Trophoblast cell (in vitro differentiated cells and primary cell): ENCODE measurements around the gene GTF2F2.
"Not testable (repeated sequence)": the region's sequence is repeated elsewhere in the genome, so short reads cannot be mapped to it uniquely, and the experiment has no call there.

Experiments
- DNase-seq, 2 donors: peaks; one replicate each; pipeline ENCODE4 v3.0.0-alpha.2; 2016
- H2AFZ ChIP-seq: 2 replicates; pipeline ENCODE4 v1.6.1; 2013; ENCODE audit warnings: low read length, moderate library complexity, mild to moderate bottlenecking; ENCODE audit not compliant: insufficient read depth, poor library complexity
- H2AK5ac ChIP-seq: 2 replicates; pipeline ENCODE4 v1.6.1; 2013; ENCODE audit warnings: mild to moderate bottlenecking, low read length
- H2BK120ac ChIP-seq: 2 replicates; pipeline ENCODE4 v1.6.1; 2013; ENCODE audit warnings: low read length, mild to moderate bottlenecking, moderate library complexity; ENCODE audit not compliant: insufficient read depth, poor library complexity
- H2BK12ac ChIP-seq: 2 replicates; pipeline ENCODE4 v1.6.1; 2013; ENCODE audit warnings: mild to moderate bottlenecking, low read length, moderate library complexity
- H2BK5ac ChIP-seq: 2 replicates; pipeline ENCODE4 v1.6.1; 2013; ENCODE audit warnings: low read length, low read depth, moderate library complexity, mild to moderate bottlenecking; ENCODE audit not compliant: poor library complexity
- H3K14ac ChIP-seq: 2 replicates; pipeline ENCODE4 v1.6.1; 2013; ENCODE audit warnings: mild to moderate bottlenecking, low read length
- H3K18ac ChIP-seq: 2 replicates; pipeline ENCODE4 v1.6.1; 2013; ENCODE audit warnings: mild to moderate bottlenecking, low read length
- H3K23ac ChIP-seq: 2 replicates; pipeline ENCODE4 v1.6.1; 2013; ENCODE audit warnings: low read length
- H3K27ac ChIP-seq: 2 replicates; pipeline ENCODE4 v1.5.1; 2013; ENCODE audit warnings: low read depth, mild to moderate bottlenecking, inconsistent platforms, low read length, moderate library complexity
- H3K27me3 ChIP-seq: 2 replicates; pipeline ENCODE4 v1.6.1; 2013; ENCODE audit warnings: inconsistent platforms, mild to moderate bottlenecking, low read length, moderate library complexity; ENCODE audit not compliant: insufficient read depth
- H3K36me3 ChIP-seq, 2 experiments: 1 replicate in 1 of 2; 2 replicates in 1 of 2; pipeline ENCODE4 v1.6.1; 2013; ENCODE audit warnings: low read length in 2 of 2, mild to moderate bottlenecking in 2 of 2, moderate library complexity in 1 of 2; ENCODE audit not compliant: insufficient read depth in 2 of 2, control insufficient read depth in 1 of 2
- H3K4ac ChIP-seq: 2 replicates; pipeline ENCODE4 v1.6.1; 2013; ENCODE audit warnings: low read depth, mild to moderate bottlenecking, low read length, moderate library complexity
- H3K4me1 ChIP-seq, 2 experiments: 1 replicate in 1 of 2; 2 replicates in 1 of 2; pipeline ENCODE4 v1.6.1; 2013; ENCODE audit warnings: low read length in 2 of 2, mild to moderate bottlenecking in 2 of 2, moderate library complexity in 1 of 2; ENCODE audit not compliant: insufficient read depth in 2 of 2, control insufficient read depth in 1 of 2
- H3K4me2 ChIP-seq: 2 replicates; pipeline ENCODE4 v1.6.1; 2013; ENCODE audit warnings: inconsistent platforms, mild to moderate bottlenecking, low read length, moderate library complexity
- H3K4me3 ChIP-seq: 2 replicates; pipeline ENCODE4 v1.5.1; 2013; ENCODE audit warnings: mild to moderate bottlenecking, low read depth, low read length, inconsistent platforms
- H3K79me1 ChIP-seq: one replicate; pipeline ENCODE4 v1.6.1; 2013; ENCODE audit warnings: low read length
- H3K79me2 ChIP-seq: 2 replicates; pipeline ENCODE4 v1.6.1; 2013; ENCODE audit warnings: low read length, mild to moderate bottlenecking; ENCODE audit not compliant: control insufficient read depth, insufficient read depth, poor library complexity
- H3K9ac ChIP-seq: 2 replicates; pipeline ENCODE4 v1.6.1; 2013; ENCODE audit warnings: mild to moderate bottlenecking, low read length
- H3K9me3 ChIP-seq: 2 replicates; pipeline ENCODE4 v1.6.1; 2013; ENCODE audit warnings: low read depth, mild to moderate bottlenecking, control low read depth, inconsistent platforms, low read length; ENCODE audit not compliant: insufficient read depth
- H4K12ac ChIP-seq: 2 replicates; pipeline ENCODE4 v1.6.1; 2013; ENCODE audit warnings: low read depth, mild to moderate bottlenecking, low read length, moderate library complexity
- H4K8ac ChIP-seq: 2 replicates; pipeline ENCODE4 v1.6.1; 2013; ENCODE audit warnings: low read depth, mild to moderate bottlenecking, low read length, moderate library complexity
- H4K91ac ChIP-seq: one replicate; pipeline ENCODE4 v1.6.1; 2013; ENCODE audit warnings: low read depth, mild to moderate bottlenecking, low read length, moderate library complexity
- WGBS: extraction: QIAGEN DNeasy Blood & Tissue Kit; methylation state at CpG from one replicate; pipeline ENCODE4 v1.1.7; 2013; ENCODE audit warnings: missing lambda C conversion rate; ENCODE audit not compliant: insufficient read length, insufficient coverage; ENCODE audit errors: extremely low coverage; 5-methylcytosine and 5-hydroxymethylcytosine counted together

Gene GTF2F2

DNA sequence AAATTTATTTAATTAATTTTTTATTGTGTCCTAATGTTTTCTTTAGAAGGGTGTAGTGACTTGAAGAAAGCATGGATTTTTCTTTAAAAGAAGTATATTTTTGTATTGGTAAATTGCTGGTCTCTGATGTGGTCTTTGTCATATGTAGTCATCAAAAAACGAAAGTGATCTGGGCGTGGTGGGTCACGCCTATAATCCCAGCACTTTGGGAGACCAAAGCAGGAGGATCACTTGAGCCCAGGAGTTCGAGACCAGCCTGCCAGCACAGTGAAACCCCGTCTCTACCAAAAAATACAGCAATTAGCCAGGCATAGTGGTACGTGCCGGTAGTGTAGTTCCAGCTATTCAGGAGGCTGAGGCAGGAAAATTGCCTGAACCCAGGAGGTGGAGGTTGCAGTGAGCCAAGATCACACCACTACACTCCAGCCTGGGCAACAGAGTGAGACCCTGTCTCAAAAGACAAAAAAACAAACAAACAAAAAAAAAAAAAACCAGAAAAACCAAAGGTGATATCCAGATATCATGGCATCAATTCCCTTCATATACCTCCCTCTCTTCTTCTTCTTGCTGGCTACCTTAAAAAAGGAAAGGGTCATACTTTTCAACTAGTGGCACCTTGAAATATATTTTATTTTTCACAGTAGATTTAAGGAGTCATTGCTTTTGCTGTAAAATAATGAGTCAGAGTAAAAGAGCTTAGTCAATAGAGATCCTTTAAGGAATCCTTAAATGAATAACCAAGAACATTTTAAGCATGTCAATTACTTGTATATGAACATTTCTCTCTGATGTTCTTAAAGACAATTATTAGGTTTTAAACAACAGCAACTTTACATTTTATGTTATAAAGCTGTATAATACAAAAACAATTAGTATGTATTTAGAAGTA, 60.6 kb downstream of the GTF2F2 start:
- H3K4me2 ChIP-seq: no peak overlapping the region
- H2AFZ ChIP-seq: no peak overlapping the region
- H3K27ac ChIP-seq: no peak overlapping the region
- peaks cover 0 to 2% of the 10 kb centered on the region in 2 experiments for H3K36me3 ChIP-seq
- no peak overlapping the region for H3K14ac ChIP-seq
- H4K12ac ChIP-seq: no peak overlapping the region
- H3K4me1 ChIP-seq: no peaks in the 10 kb centered on the region
- H3K27me3 ChIP-seq: no peaks in the 10 kb centered on the region
- no peaks in the 10 kb centered on the region for H3K79me2 ChIP-seq
- no peak overlapping the region for H2BK120ac ChIP-seq
- no peak overlapping the region for H3K23ac ChIP-seq
- WGBS: no CpG with 5 or more reads among the region's 7 CpGs
- H3K79me1 ChIP-seq: no peaks in the 10 kb centered on the region
- H3K9me3 ChIP-seq: peaks cover 1% of the 10 kb centered on the region
- no peak overlapping the region for H2AK5ac ChIP-seq
- no peak for DNase-seq
- no peak overlapping the region for H2BK12ac ChIP-seq
- no peak overlapping the region for H4K91ac ChIP-seq
- no peak overlapping the region for H3K4me3 ChIP-seq
- H3K9ac ChIP-seq: no peak overlapping the region
- no peak overlapping the region for H4K8ac ChIP-seq
- no peak overlapping the region for H3K18ac ChIP-seq
- H2BK5ac ChIP-seq: no peak overlapping the region
- no peak overlapping the region for H3K4ac ChIP-seq

- Histone ChIP-seq H3K4me3 (no peak overlapping the region), H2BK120ac (no peak overlapping the region), H3K14ac (no peak overlapping the region), H2BK12ac (no peak overlapping the region), H3K79me2 (no peaks in the 10 kb centered on the region), H3K9ac (no peak overlapping the region), H3K4me2 (no peak overlapping the region), H3K27ac (no peak overlapping the region), H2AFZ (no peak overlapping the region), H3K27me3 (no peaks in the 10 kb centered on the region), H3K36me3 (peaks cover 0 to 2% of the 10 kb centered on the region in 2 experiments), H3K79me1 (no peaks in the 10 kb centered on the region), H4K91ac (no peak overlapping the region), H3K4me1 (no peaks in the 10 kb centered on the region), H2BK5ac (no peak overlapping the region), H4K8ac (no peak overlapping the region), H2AK5ac (no peak overlapping the region), H3K9me3 (no peaks in the 10 kb centered on the region), H3K18ac (no peak overlapping the region), H3K23ac (no peak overlapping the region), H4K12ac (no peak overlapping the region), H3K4ac (no peak overlapping the region)
- no CpG with 5 or more reads among the region's 5 CpGs for WGBS
- no peak for DNase-seq
Observed at GRCh38 chr13:45184693-45185092, 64.4 kb downstream of the GTF2F2 start.

DNA sequence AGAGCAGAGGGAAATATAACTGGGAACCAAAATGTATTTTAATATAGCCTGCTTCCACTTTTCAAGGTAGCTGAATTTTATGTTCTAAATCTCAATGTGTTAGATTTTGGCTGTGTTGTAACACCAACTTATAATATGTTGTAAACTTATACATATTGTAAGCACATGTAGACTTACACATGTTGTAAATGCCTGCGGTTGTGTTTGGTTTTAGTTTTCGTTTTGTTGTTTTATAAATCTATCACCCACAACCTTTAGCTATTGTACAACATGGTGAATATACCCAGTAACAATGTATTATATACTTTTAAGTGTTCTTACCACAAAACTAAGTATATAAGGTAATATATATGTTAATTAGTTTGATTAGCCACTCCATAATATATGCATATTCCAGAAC, 65.0 kb downstream of the GTF2F2 start:
- Histone ChIP-seq H4K91ac (no peak overlapping the region), H3K4me2 (no peak overlapping the region), H3K9me3 (no peaks in the 10 kb centered on the region), H3K4ac (no peak overlapping the region), H4K12ac (no peak overlapping the region), H3K14ac (no peak overlapping the region), H3K27ac (no peak overlapping the region), H2BK120ac (no peak overlapping the region), H3K36me3 (peaks cover 0 to 2% of the 10 kb centered on the region in 2 experiments), H3K23ac (no peak overlapping the region), H3K9ac (no peak overlapping the region), H2BK5ac (no peak overlapping the region), H3K4me1 (no peaks in the 10 kb centered on the region), H4K8ac (no peak overlapping the region), H3K79me2 (no peaks in the 10 kb centered on the region), H2AK5ac (no peak overlapping the region), H3K79me1 (no peaks in the 10 kb centered on the region), H3K18ac (no peak overlapping the region), H3K4me3 (no peak overlapping the region), H2AFZ (no peak overlapping the region), H2BK12ac (no peak overlapping the region), H3K27me3 (no peaks in the 10 kb centered on the region)
- DNase-seq: no peak
- WGBS: no CpG with 5 or more reads among the region's 2 CpGs

- not testable (repeated sequence) for H3K9me3 ChIP-seq, H2BK120ac ChIP-seq, H3K4me1 ChIP-seq, H3K18ac ChIP-seq, H3K4ac ChIP-seq, H3K27me3 ChIP-seq, H2BK5ac ChIP-seq, H3K14ac ChIP-seq, H3K79me2 ChIP-seq, H4K12ac ChIP-seq, H2AFZ ChIP-seq, H2BK12ac ChIP-seq, H3K27ac ChIP-seq, H4K8ac ChIP-seq, H4K91ac ChIP-seq, H3K23ac ChIP-seq, H3K79me1 ChIP-seq, DNase-seq, H3K9ac ChIP-seq, H2AK5ac ChIP-seq, H3K4me3 ChIP-seq, H3K36me3 ChIP-seq, H3K4me2 ChIP-seq
- WGBS: no CpG with 5 or more reads among the region's 4 CpGs
Observed at GRCh38 chr13:45189077-45189476, 68.8 kb downstream of the GTF2F2 start.
